Endodermal cell (in vitro differentiated cells): Measurements from ENCODE around the gene TXNRD3. TPM values are rescaled to one million over a fixed set of nuclear protein-coding genes. Genes with fewer than 3 reads are reported as not detected.

Experiments
- DNase-seq: peaks from one replicate; pipeline ENCODE4 v3.0.0-alpha.2; 2017
- H3K27ac ChIP-seq: 2 replicates; pipeline ENCODE4 v1.5.1; 2013; ENCODE audit warnings: mild to moderate bottlenecking, low read depth, low read length, moderate library complexity
- H3K27me3 ChIP-seq: 2 replicates; pipeline ENCODE4 v1.6.1; 2013; ENCODE audit warnings: mild to moderate bottlenecking, low read length, moderate library complexity; ENCODE audit not compliant: insufficient read depth, control insufficient read depth, poor library complexity, severe bottlenecking
- H3K36me3 ChIP-seq: 2 replicates; pipeline ENCODE4 v1.7.0; 2013; ENCODE audit warnings: mild to moderate bottlenecking, low read length, moderate library complexity; ENCODE audit not compliant: control insufficient read depth, insufficient read depth
- H3K4me1 ChIP-seq: one replicate; pipeline ENCODE4 v1.7.0; 2013; ENCODE audit warnings: low read length; ENCODE audit not compliant: control insufficient read depth, insufficient read depth
- H3K4me3 ChIP-seq: 2 replicates; pipeline ENCODE4 v1.5.1; 2013; ENCODE audit warnings: mild to moderate bottlenecking, low read length, moderate library complexity
- H3K9ac ChIP-seq: 2 replicates; pipeline ENCODE4 v1.6.1; 2013; ENCODE audit warnings: mild to moderate bottlenecking, low read length, moderate library complexity; ENCODE audit not compliant: poor library complexity, severe bottlenecking; ENCODE audit errors: extremely low read depth
- H3K9me3 ChIP-seq: 2 replicates; pipeline ENCODE4 v1.6.1; 2013; ENCODE audit warnings: mild to moderate bottlenecking, low read length, moderate library complexity; ENCODE audit not compliant: control insufficient read depth
- H3K27ac Mint-ChIP-seq: 2 replicates; pipeline ENCODE4 v1.8.0; 2020; ENCODE audit warnings: mixed read lengths
- H3K27me3 Mint-ChIP-seq: 2 replicates; pipeline ENCODE4 v1.8.0; 2021; ENCODE audit warnings: mild to moderate bottlenecking, mixed read lengths; ENCODE audit not compliant: insufficient read depth
- H3K36me3 Mint-ChIP-seq: 2 replicates; pipeline ENCODE4 v1.8.0; 2020; ENCODE audit warnings: low read depth, mixed read lengths
- H3K4me1 Mint-ChIP-seq: 2 replicates; pipeline ENCODE4 v1.8.0; 2020; ENCODE audit warnings: mixed read lengths
- H3K4me3 Mint-ChIP-seq: 2 replicates; pipeline ENCODE4 v1.8.0; 2020; ENCODE audit warnings: mild to moderate bottlenecking, moderate library complexity, mixed read lengths
- H3K9me3 Mint-ChIP-seq: 2 replicates; pipeline ENCODE4 v1.8.0; 2020; ENCODE audit warnings: mild to moderate bottlenecking, mixed read lengths
- WGBS, 2 experiments: methylation state at CpG; one replicate each; pipeline versions ENCODE4 v1.1.5 to v1.1.7; 2013; ENCODE audit warnings: missing lambda C conversion rate in 2 of 2, mixed read lengths in 1 of 2; ENCODE audit not compliant: insufficient coverage in 1 of 2, insufficient read length in 1 of 2; 5-methylcytosine and 5-hydroxymethylcytosine counted together
- total RNA-seq, 2 donors: library from RNA; stranded (reverse); fragmentation: NEBNext Ultra II Directional in 1 of 2; extraction: Animal tissue kit (Norgen Biotek cat#: 25700) in 1 of 2; gene quantifications; 2 replicates in 1 of 2; 3 replicates in 1 of 2; pipeline ENCODE4 v1.2.1, GENCODE V29; 2021
- TF ChIP-seq, protein P1 (sequence below): fragments of 200-600 bp; sonication (generic); conservative IDR thresholded peaks from 2 replicates; pipeline ENCODE4 v1.5.0; 2021; ENCODE audit warnings: antibody characterized with exemption, mild to moderate bottlenecking

TXNRD3 gene
- total RNA-seq, 2 donors from 2014 or later, result 13.1 to 18.1 TPM

DNA sequence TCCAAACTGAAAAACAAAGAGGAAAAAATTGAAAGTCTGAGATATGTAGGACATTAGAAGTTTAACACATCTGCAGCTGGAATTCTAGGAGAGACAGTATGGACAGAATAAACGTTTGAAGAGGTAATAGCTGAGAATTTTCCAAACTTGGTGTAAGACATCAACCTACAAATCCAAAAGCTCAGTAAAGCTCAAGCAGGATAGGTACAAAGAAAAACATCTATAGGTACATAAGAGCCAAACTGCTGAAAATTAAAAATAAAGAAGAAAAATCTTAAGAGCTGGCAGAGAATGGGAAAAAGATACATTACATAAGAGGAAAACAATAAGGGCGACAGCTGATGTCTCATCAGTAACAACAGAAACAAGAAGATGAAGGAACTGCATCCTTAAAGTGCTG lies 73.4 kb downstream of the TXNRD3 start:
- TF ChIP-seq, protein P1, sequence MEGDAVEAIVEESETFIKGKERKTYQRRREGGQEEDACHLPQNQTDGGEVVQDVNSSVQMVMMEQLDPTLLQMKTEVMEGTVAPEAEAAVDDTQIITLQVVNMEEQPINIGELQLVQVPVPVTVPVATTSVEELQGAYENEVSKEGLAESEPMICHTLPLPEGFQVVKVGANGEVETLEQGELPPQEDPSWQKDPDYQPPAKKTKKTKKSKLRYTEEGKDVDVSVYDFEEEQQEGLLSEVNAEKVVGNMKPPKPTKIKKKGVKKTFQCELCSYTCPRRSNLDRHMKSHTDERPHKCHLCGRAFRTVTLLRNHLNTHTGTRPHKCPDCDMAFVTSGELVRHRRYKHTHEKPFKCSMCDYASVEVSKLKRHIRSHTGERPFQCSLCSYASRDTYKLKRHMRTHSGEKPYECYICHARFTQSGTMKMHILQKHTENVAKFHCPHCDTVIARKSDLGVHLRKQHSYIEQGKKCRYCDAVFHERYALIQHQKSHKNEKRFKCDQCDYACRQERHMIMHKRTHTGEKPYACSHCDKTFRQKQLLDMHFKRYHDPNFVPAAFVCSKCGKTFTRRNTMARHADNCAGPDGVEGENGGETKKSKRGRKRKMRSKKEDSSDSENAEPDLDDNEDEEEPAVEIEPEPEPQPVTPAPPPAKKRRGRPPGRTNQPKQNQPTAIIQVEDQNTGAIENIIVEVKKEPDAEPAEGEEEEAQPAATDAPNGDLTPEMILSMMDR, result no peak
- Histone ChIP-seq H3K4me3 (no peak overlapping the region), H3K9me3 (no peaks in the 10 kb centered on the region), H3K27me3 (no peaks in the 10 kb centered on the region), H3K27ac (no peak overlapping the region), H3K36me3 (no peaks in the 10 kb centered on the region), H3K9ac (no peak overlapping the region), H3K4me1 (no peaks in the 10 kb centered on the region)
- H3K36me3 Mint-ChIP-seq, result no peaks in the 10 kb centered on the region
- H3K27me3 Mint-ChIP-seq, result peaks cover 6% of the 10 kb centered on the region
- H3K4me3 Mint-ChIP-seq, result no peak overlapping the region
- H3K4me1 Mint-ChIP-seq, result peaks cover 20% of the 10 kb centered on the region
- 96% methylated on average over 2 of the region's 2 CpGs; no CpG with 5 or more reads in 1 of the 2 experiments for WGBS, 2 experiments
- no peak overlapping the region for H3K27ac Mint-ChIP-seq
- H3K9me3 Mint-ChIP-seq, result peaks cover 5% of the 10 kb centered on the region
- DNase-seq, result no peak

DNA sequence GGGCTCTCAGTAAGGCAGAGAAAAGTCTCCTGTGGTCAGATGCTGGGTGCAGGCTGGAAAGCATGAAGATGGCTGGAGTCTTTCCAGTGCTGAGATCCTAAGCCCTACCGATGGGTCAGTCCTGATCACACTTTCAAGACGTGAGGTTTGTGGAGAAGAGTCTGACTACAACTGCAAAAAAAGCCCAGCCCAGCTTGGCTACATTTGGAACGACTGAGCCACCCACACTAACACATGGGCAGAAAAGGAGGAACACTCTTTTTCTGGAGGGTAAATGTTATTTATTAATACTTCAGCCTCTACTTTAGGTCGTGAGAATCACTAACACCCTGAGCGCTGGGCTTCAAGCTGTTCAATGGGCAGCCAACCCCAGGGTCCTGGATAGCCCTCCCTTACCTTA lies 74.2 kb downstream of the TXNRD3 start:
- 89 to 90% methylated on average over 4 of the region's 5 CpGs for WGBS, 2 experiments

DNA sequence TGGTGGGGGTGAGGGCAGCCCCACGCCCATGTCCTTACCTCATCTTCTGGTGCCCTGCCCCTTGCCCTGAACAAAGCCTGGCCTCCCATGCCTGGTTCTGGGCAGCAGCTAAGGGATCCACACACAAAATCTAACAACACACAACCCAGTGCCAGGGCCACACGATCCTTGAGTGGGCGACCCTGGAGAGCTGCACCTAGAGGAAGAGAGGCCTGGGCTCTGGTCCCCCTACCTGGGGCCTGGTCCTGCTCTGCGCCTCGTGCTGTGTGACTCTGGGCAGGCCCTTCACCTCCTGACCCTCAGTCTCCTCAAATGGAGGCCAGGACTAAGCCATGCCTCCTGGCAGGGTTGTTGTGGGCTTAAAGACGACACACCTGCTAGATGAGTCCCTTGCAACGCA lies 76.2 kb downstream of the TXNRD3 start:
- Histone ChIP-seq H3K27me3 (no peaks in the 10 kb centered on the region), H3K4me1 (no peaks in the 10 kb centered on the region), H3K36me3 (no peaks in the 10 kb centered on the region), H3K9me3 (no peaks in the 10 kb centered on the region), H3K9ac (no peak overlapping the region), H3K27ac (no peak overlapping the region), H3K4me3 (no peak overlapping the region)
- Mint-ChIP-seq H3K4me1 (peaks cover 23% of the 10 kb centered on the region), H3K9me3 (no peaks in the 10 kb centered on the region), H3K4me3 (no peak overlapping the region), H3K36me3 (no peaks in the 10 kb centered on the region), H3K27ac (no peak overlapping the region), H3K27me3 (peaks cover 6% of the 10 kb centered on the region)
- no peak for DNase-seq
- 95 to 100% methylated on average over 2 to 7 of the region's 7 CpGs for WGBS, 2 experiments
- TF ChIP-seq, protein P1, result no peak

More for the DNA sequence above, 74.2 kb downstream of the TXNRD3 start:
- TF ChIP-seq, protein P1, result no peak
- Mint-ChIP-seq H3K4me3 (no peak overlapping the region), H3K27ac (no peak overlapping the region), H3K9me3 (no peaks in the 10 kb centered on the region), H3K36me3 (no peaks in the 10 kb centered on the region), H3K4me1 (peaks cover 20% of the 10 kb centered on the region), H3K27me3 (peaks cover 6% of the 10 kb centered on the region)
- H3K27ac ChIP-seq, result no peak overlapping the region
- H3K9ac ChIP-seq, result no peak overlapping the region
- no peaks in the 10 kb centered on the region for H3K27me3 ChIP-seq
- no peaks in the 10 kb centered on the region for H3K9me3 ChIP-seq
- no peaks in the 10 kb centered on the region for H3K4me1 ChIP-seq
- H3K36me3 ChIP-seq, result no peaks in the 10 kb centered on the region
- no peak overlapping the region for H3K4me3 ChIP-seq
- DNase-seq, result peak; percentile 43
